HT1080 (cell line): ENCODE measurements around the gene IFT122. TPM values are rescaled to one million over a fixed set of nuclear protein-coding genes. Genes with fewer than 3 reads are reported as not detected.
A peak's percentile ranks its signal among the peaks of the same experiment; 100 is the strongest.

Experiments
- DNase-seq: peaks from one replicate; pipeline ENCODE4 v3.0.0-alpha.2; 2015; ENCODE audit warnings: low read depth
- total RNA-seq: library from RNA; depleted of rRNA; stranded (reverse); fragments of >200 nt; shearing (Covaris generic); gene quantifications from 2 replicates; pipeline ENCODE4 v1.2.3, GENCODE V29; 2014

Gene IFT122
- total RNA-seq, 1 experiment from 2014 or later = 14.6 TPM

DNA sequence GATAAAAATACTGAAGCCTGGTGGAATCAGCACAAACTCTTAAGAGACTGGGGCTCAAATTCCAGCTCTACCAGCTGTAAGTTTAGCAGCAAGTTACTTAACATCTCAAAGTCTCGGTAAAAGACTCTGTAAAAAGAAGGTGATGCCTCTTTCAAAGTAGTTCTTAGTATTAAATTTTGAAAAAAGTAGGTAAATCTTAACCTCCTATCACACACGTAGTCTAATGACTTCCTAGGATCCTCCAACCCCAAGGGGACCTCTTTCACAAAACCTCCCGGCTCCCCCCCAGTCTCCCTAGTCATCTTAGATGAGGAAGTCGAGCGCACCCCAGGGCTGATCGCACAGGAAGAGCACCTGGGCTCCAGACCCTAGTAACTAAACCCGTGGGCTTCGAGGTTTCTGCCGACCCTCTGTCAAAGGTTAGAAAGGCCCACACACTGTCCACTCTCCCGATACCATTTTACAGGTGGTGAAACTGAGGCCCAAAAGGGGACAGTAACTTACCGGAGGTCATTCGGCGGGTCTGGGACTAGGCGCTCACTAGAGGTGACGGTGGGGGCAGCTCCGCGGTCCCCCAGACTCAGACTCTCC, 703 bp upstream of the IFT122 start:
- no peak for DNase-seq

DNA sequence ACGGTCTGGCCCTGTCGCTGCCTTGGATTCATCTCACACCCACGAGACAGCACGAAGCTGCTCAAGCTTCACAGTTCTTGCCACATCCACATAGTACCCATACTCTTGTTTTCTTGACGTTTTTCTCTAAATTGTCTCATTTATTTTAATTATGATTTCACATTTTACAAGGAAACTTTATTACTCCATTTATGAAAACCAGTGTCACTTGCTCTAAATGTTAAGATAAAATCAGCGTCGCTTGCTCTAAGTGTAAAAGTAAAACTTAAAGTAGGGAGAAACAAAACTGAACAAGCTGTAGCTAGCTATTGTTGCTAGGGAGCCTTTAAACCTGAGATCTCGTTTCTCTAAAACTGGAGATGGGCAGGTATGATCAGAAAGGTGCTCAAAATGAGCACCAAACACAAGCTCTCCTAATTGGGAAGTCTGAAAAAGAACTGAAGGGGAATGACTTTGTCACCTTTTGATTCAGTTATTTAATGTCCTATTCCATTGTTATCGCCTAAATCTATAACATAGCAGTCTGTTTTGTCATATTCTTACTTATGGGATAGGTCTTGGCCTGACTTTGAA, 680 bp downstream of the IFT122 start:
- no peak for DNase-seq

DNA sequence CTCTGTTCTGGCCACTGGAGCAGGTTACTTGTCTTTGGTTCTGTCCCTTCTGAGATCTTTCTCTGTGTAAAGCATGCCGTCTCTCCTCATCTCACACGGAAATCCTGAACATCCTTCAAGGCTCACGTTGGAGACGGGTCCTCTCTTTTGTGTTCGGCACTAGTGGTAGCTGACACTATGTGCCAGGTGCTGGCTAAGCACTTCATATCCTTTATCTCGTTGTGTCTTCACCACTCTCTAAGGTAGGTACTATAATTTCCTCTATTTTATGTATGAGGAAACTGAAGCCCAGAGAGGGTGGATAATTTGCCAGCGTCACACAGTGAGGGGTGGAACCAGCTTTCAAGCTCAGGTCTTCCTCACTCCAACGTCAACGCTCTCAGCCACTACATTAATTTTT, 1.2 kb downstream of the IFT122 start:
- no peak for DNase-seq

DNA sequence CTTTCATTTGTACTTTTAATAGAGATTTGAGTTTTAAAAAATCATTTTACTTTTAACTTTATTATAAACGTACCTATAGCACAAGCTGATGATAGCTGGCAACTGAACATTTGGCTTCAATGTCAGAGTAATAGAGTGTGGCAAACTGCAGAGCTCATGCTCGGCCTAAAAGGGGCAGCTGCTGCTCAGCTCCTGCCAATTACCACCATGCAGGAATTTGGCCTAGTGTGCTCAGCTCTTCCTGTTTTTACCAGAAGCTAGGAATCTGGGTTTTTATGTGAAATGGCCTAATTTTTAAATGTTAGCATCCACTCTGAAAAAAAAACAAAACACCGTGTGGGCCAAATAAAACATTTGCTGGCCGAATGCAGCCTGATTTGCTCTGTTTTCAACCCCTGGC, 1.8 kb downstream of the IFT122 start:
- DNase-seq = no peak

DNA sequence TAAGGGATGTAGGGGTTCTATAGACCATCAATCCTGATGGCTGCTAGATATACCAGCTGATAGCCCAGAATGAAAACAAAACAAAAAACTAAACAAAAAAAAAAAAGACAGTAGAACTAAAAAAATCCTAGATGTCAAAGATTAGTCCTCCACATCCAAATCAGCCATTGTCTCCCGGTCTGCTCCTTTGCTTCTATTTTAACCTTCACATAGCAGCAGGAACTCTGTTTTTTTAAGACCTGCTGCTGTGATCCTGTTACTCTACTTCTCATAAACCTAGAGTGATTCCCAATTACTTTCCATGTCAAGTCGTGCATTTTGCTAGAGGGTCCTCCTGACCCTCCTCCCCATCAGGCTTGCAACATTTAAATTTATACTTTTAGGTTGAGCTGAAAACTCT, 2.5 kb downstream of the IFT122 start:
- DNase-seq = no peak

DNA sequence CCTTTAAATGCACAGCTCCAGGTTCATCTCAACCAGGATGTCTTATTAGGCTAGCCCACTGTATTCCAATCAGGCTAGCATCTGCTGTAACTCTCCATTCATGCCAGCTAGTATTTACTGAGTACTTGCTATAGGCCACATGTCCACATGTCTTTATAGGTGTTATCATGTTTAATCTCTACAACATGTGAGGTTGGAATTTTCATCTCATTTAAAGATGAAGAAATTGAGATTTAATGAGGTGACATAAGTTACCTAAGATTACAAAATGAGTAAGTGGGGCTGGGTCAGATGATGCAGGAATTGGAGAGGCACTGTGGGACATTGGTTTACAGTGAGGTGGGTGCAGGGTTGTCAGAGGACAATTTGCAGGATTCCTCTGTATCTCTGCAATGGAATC, 2.9 kb downstream of the IFT122 start:
- DNase-seq = no peak

DNA sequence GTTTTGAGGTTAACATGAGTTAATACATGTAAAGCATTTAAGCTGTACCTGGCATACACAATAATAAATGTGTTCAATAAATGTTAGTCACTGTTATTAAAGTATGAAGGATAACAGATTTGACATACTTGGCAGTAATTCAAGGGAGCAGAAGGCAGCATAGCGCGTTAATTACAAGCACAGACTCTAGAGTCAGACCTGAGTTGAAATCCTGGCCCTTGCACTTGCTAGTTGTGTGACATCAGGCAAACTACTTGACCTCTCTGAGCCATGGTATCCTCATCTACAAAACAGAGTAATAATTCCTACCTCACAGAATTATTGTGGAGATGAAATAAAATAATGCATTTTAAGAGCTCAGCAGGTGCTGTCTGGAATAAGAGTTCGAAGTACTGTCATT, 5.4 kb downstream of the IFT122 start:
- no peak for DNase-seq

DNA sequence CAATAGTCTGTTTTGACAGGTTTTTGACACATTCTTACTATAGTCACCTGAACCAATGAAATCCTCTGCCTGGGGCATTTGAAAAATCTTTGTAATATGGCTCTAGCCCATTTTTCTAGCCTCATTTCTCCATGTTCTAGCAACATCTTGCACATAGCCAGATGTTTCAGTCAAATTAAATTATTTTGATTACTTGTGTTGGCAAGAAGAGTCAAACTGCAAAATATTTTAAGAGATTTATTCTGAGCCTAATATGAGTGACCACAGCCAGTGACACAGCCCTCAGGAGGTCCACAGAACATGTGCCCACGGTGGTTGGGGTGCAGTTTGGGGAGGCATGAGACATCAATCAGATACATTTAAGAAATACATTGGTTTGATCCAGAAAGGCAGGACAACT, 6.9 kb downstream of the IFT122 start:
- no peak for DNase-seq

DNA sequence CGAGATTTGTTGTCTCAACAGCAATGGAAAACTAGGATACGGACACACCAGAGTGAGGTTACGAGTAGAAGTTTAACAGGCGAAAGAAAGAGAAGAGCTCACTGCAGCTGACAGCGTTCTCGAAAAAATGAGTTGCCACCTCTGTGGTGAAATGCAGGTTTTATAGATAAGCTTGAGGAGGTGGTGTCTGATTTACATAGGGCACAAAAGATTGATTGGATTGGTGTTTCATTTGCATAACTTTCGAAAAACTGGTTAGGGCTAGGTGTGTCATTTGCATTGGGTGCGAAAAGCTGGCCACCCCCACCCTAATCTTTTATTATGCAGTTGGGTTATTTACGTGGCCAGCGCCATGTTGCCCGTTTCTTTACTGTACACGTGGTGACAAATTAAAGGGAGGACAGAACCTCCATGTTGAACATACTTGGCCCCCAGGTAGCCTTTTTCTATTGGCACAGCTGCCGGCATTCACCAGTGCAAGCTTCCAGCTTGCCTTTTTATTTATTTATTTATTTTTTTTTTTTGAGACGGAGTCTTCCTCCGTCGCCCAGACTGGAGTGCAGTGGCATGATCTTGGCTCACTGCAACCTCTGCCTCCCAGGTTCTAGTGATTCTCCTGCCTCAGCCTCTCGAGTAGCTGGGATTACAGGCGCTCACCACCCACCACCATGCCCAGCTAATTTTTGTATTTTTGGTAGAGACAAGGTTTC, 8.3 kb downstream of the IFT122 start:
- DNase-seq = no peak

DNA sequence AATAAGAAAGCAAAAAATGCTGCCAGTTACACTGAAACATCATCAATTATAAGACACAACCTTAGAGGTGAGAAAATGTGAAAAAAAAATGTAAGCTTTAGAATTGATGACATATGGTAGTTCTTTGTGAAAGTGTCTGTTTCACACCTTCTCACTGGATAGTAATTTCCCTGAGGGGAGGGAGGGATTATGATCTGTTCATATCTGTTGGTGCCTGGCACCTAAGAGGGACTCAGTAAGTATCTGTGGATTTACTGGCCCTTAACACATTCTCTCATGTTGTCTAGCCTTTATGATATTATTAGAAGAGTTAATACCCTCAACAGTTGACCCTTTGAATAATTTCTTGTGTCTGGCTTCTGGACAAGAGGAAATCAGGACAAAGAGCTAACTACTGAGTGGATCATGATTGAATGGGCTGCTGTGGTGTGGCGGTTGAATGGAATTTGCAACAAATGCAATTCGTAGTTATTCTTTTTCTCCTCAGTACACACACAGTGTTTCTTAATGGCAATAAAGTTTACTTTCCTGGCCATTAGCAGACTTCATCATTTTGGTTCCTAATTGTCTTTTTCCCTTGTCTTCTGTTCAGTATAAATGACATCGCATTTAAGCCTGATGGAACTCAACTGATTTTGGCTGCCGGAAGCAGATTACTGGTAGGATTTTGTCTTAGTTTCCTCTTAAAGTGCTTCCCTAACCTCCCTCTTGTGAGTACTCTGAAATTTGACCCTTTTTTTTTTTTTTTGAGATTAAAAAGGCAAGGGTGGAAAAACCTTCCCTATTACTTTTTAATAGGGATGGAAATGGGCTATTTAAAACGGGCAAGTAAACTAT, 9.5 kb downstream of the IFT122 start:
- DNase-seq = no peak

DNA sequence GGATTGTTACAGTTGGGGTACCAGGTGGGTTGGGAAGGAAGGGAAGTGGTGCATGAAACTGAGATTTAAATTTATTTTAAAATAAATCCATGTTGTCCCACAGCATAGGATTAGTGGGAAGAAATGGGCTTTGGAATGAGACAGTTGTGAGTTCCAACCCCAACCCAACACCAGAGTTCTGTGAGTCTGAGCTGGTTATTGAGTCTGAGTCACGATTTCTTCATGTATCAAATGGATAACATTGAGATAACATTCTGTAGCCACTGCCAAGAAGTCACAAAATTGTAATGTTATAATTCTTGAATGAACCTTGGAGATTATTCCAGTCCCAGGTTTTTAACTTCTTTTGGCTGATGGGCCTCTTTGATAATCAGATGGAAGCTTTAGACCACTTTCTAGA, 13.7 kb downstream of the IFT122 start:
- no peak for DNase-seq

DNA sequence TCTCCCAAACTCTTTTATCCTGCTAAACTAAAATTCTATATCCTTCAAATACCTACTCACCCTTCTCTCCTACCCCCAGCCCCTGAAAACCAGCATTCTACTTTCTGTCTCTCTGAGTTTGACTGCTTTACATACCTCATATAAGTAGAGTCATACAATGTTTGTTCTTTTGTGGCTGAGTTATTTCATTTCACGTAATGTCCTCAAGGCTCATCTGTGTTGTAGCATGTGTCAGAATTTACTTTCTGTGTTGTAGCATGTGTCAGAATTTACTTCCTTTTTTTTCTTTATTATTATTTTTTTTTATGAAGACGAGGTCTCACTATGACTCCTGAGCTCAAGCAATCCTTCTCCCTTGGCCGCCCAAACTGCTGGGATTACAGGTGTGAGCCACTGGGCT, 20.1 kb downstream of the IFT122 start:
- no peak for DNase-seq

DNA sequence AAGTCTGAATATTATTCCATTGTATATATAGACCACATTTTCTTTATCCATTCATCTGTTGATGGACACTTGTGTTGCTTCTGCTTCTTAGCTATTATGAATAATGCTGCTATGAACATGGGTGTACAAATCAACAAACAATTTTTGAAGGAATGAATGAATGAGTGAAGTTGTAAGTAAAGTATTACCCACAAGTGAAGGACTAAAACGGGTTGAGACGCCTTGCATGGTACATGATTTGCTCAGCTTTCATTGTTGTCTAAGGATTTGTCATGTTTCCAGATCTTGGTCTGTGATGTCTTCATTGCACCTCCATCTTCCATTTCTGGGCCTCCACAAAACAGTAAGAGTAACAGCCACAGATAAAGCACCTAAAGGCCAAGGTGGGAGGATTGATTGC, 20.5 kb downstream of the IFT122 start:
- DNase-seq = no peak

DNA sequence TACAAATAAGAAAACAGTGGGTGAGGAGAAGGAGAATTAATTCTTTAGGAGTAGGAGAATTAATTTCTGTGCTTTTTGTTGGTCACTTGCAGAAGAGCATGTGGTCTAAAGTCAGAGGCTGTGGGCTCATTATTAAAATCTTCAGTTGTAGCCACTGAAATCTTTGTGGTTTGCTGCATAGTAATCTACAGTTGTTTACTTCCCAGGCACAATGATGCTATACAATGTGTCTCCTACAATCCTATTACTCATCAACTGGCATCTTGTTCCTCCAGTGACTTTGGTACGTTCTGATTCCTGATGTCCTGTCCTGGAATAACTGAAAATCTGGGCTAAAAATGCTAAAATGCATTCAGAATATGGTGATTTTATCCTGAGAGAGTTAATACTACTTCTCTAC, 21.0 kb downstream of the IFT122 start:
- DNase-seq = peak; percentile 81

DNA sequence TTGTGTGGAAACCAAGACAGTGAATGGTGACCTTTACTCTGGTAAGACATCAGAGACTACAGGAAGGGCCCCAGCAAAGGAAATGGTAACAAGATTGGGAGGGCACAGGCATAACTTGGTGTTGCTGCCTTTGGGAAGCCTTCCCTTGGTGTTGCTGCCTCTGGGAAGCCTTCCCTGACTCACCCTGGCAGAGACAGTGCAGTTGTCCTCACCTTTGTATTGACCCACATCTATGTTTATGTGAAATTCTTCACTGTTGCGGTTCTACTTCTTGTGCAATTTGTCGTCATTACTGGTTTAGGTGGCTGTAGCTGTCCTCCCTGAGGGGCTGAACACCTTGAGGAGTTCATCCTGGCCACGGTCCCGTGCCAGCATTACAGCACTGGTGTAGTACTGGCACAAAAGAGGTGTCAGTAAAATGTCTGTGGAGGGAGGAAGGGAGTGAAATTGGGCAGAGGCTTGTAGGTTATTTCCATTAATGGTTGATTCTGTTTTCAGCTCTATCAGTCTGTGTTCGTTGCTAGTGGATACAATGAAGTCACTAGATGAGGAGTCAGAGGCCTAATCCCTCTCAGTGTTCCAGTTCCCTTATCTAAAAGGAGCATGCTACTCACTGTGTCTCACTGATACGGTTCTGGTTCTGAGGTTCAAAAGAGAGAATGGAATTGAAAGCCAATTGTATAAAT, 21.6 kb downstream of the IFT122 start:
- peak; percentile 67 for DNase-seq

DNA sequence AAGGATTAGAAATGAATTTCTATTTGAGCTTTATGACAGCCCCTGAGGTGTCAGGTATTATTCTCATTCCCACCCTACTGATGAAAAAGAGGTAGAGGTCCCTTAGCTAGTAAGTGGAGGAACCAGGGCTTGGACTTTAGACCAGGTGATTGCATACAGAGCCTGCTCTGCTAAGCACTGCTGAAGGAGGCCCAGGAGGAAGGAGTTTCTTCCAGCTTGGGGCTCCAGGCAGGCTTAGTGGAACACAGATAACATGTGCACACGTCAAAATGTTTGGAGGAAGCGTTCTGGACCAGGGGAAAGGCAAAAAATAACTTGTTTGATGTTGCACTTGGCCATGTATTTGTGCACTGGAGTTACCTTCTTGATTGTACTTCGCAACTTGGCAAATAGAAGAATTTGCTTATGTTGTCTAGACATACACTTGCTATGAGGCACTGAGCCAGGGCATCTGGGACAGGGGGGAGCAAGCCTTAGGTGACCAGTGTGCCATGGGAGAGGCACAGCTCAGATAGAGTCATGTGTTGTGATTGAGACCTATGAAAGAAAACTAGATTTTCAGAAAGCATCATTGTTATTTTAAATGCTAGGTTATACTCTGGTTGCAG, 22.4 kb downstream of the IFT122 start:
- no peak for DNase-seq

DNA sequence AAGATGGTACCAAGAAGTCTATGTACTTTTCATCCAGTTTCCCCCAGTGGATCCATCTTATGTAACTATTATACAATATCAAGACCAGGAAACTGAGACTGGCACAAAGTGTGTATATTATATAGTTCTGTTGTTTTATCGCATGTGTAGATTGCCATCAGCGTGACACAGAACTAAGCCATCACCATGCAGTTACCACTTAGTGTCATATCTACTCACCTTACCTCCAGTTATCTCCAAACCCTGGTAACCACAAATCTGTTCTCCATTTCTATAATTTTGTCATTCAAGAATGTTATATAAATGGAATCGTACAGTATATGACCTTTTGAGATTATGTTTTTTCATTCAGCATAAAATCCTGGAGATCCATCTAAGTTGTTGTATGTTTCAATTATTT, 23.1 kb downstream of the IFT122 start:
- no peak for DNase-seq

DNA sequence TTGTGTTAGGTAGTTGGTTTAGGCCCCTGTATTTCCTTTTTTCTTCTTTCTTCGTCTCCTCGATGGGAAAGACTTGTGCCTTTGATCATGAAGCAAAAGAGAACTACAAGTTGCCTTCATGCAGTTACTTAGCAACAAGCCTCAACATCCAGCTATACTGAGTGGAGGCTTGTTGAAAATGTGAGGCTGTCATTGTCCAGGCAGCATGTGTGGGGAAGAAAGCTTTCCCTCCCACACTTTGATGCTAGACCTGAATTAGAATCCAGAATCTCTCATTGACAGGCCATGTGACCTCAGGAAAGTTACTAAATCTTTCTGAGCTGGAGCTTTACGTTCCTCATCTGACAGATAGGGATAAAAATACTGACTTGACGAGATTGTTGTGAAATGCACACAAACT, 23.7 kb downstream of the IFT122 start:
- DNase-seq = no peak

DNA sequence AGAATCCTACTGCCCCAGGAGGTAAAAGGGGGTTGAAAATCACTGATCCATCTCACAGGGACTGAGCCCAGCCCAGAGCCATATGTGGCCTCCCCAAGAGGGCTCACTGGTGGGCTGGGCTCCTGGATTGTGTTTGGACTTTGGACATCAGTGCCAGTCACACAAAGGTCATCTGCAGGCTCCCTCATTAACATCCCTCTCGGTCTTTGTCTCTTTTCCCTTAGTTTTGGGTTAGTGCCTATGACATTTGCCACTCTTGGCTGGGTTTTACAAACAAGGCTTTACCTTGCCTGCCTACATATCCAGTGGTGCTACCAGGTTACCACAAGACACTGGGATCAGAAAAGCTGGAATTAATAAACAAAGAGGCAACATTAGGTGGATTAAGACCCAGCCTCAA, 27.9 kb downstream of the IFT122 start:
- no peak for DNase-seq

DNA sequence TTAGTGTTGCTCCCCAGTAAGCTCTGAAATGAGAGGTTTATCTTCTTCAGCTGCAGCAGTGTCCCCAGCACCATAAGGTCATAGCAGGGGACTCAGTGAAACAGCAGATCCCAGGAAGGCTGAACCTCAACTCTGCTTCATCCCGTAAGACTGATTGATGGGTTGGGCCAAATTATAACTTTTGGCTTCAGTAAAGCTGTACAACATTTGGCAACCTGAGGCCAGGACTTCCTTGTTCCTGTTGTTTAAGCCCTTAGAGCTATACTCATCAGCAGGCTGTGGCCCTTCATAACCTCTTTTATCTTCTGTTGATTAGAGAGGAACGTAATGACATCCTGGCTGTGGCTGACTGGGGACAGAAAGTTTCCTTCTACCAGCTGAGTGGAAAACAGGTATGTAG, 29.0 kb downstream of the IFT122 start:
- no peak for DNase-seq

DNA sequence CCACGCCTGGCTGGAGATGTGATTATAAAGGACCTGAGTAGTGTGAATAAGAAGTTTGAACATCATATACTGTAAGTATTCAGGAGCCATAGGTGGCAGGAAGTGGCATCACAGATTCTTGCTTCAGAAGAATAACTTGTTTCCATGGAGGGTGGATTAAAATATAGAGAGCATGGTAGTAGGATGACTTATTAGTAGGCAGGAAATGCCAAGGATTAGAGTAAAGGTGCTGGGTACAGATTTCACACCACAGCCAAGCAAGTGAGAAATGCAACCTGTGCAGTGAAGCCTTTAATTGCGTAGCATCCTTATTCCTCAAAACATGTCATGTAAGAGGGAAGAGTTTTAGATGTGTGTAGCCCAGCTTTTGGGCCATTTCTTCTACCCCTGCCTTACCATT, 30.8 kb downstream of the IFT122 start:
- DNase-seq = peak; percentile 53
